ENCODE data around the gene MYO1E.
"Not testable (repeated sequence)": the region's sequence is repeated elsewhere in the genome, so short reads cannot be mapped to it uniquely, and the experiment has no call there.

The MYO1E gene

DNA sequence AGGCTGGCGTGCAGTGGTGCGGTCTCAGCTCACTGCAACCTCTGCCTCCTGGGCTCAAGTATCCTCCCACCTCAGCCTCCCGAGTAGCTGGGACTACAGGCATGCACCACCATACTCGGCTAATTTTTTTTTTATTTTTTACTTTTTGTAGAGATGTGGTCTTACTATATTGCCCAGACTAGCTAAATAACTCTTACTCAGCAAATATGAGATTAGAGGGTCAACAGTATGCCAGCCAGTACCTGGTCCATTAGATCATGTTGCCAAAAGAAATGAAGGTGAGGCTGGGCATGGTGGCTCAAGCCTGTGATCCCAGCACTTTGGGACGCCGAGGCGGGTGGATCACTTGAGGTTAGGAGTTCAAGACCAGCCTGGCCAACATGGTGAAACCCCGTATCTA is 210.6 kb downstream of the MYO1E start:
- not testable (repeated sequence) for DNase-seq (ENCODE audit: low read depth)

DNA sequence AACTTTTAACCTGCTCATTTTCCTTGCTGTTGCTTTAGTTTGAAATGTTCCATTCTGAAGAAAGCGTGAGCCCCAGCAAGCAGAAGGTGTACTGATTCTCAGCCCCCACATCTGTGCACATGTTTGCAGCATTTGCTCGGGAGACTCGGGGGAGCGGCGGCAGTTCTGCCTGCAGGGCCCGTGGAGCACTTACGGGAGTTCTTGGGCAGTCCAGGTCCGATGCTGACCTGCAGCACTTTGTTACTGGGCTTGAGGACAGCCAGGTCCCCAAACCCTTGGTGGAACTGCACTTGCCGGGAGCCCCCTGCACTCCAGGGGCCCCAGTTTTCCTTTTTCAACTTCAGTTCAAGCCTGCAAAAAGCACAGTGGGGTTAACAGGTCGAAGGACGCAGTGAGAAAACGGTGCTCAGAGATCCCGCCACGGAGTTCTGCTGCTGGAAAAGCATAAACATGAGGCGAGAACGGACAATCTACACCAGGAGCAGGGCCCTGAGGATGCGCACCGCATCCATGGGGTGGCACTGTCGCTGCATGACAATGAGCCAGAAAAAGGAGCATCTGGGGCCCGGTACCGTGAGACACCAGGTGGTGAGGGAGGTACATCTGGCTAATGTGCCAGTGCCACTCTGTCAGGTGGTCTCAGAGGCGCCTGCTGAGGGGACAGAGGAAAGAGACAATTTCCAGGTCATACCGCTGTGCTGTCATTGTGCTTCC is 211.6 kb downstream of the MYO1E start:
- peak; percentile 11 for DNase-seq (ENCODE audit: low read depth)

DNA sequence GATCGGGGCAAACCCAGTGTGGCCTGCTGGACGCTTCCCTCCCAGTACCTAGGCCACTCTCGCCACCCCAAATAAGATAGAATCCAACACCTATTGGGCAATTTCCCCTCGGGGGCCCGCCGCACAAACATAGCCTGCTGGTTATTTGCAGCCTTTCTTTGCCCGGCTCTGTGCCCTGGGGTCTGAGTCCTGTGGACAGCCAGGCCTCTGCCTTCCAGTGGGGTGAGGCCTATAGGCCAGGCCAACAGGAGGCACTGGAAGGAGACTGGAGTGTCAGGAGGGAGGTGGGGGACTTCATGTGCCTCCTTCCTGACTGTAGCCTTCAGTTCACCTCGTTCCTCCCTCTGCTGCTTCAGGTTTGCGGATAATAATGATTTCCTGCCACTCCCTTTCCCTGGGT is 213.5 kb downstream of the MYO1E start:
- no peak for DNase-seq (ENCODE audit: low read depth)

DNA sequence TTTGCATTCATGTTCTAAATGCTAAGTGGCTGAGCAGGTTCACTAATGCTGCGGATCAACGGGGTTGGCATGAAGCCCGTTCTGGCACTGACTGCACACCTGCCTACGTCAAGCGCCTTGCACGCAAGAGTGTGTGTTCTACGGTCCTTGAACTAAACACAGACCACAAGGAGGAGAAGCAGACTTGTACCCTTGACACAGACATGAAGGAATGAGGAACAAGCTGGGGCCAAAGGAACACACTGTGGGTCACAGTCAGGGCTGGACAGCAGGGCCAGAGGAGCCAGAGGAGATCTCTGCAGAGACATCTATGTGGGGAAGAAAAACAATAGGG is 214.0 kb downstream of the MYO1E start:
- no peak for DNase-seq (ENCODE audit: low read depth)

DNA sequence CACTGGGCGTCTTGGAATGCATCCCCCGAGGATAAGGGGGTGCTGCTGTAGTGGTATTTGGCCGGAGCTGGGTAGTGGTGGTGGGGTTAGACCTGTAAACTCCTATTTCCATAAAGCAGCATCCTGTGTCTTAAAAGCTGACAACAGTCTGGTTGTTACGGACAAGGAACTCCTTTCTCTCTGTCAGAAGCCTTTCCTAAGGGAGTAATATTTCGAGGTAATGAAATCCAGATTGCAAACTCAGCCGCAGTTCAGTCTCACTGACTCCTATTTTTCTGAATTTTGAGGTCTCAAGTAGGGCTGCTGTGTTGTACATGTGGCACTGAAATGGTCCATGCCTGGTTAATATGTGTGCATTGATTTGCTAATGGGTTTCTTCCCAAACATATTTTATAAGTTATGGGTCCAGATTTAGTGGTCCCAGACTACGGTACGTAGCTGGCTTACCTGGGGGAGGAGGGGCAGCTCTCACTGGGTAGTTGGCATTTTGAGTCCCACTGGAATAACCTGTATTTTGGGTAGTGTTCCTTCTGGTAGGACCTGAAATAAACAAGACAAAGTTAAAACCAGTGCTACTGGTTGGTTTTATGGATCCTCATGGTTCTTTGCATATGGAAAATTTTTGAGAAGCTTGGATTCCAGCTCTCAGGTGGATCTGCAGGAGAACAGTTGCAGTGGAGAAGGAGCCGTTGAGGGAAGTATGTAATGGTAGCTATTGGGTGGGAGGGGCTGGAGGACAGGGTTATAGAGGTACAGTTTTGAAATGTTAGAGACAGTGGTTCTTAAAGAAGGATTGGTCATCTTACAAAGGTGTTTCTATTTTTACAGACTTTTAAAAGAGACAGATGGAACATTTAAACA is 214.6 kb downstream of the MYO1E start:
- DNase-seq (ENCODE audit: low read depth) = no peak

DNA sequence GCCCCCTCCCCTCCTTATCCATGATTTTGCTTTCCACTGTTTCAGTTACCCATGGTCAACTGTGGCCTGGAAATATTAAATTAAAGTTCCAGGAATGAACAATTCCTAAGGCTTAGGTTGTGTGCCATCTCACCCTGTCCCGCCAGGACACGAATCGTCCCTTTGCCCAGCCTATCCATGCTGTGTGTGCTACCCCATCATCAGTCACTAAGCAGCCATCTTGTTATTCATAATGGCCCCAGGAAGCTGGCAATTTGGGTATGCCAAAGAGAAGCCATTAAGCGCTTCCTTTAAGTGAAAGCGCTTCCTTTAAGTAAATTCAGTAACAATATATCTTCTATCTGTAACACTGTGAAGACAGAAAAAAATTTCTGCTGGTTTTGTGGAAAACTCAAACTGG is 215.3 kb downstream of the MYO1E start:
- DNase-seq (ENCODE audit: low read depth) = no peak

DNA sequence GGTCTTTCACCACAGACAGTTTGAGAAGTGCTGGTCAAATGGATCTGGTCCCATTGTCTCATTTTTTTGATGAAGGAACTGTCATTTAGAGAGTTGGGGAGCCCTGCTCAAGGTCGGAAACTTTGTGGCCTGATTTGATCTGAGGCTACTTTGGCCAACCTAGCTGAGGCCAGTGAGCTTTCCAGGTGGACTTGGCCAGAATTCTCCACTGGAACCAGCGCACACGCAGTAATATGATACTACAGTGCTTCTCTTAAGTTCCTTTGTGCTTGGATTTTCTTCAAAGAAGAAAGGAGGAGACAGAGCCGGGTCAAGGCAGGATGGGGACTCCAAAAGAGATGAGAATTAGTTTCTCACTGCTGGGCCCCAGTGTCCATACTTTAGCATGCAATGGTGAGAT is 217.2 kb downstream of the MYO1E start:
- DNase-seq (ENCODE audit: low read depth) = no peak

DNA sequence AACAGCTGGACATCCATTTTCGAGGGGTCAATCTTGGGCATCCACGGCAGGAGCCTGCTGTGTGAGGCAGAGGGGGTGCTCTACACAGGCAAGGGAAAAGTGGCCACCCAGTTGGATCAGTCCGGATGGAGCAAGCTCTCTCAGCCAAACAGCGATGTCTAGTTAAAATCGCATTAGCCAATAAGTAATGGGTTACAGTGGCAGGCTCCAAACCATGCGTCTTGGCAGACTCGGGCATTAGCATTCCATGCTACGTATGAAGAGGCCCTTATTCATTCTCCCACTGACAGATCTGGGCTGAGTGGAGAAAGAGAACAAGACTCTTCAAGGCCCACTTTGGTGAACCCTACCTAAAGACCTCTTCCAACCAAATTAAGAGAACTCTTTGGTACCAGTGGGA is 218.4 kb downstream of the MYO1E start:
- no peak for DNase-seq (ENCODE audit: low read depth)

DNA sequence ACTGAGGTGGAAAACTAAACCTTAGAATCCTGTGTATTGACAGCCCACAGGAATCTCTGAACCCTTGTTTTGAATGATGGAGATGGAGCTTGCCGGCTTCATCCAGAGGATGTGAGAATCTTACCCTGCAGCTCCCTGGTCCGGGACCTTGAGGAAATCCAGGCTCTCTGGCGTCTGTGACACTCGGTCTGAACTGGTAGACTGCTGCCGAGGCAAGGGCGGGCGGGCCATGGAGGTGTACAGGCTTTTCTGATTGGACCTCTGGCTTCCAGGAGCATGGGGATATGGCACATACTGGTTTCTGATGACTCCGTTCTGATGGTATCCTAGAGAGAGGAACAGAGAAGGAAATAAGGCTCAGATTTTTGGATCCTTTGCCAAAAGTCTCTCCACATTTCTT is 219.2 kb downstream of the MYO1E start:
- DNase-seq (ENCODE audit: low read depth) = no peak

DNA sequence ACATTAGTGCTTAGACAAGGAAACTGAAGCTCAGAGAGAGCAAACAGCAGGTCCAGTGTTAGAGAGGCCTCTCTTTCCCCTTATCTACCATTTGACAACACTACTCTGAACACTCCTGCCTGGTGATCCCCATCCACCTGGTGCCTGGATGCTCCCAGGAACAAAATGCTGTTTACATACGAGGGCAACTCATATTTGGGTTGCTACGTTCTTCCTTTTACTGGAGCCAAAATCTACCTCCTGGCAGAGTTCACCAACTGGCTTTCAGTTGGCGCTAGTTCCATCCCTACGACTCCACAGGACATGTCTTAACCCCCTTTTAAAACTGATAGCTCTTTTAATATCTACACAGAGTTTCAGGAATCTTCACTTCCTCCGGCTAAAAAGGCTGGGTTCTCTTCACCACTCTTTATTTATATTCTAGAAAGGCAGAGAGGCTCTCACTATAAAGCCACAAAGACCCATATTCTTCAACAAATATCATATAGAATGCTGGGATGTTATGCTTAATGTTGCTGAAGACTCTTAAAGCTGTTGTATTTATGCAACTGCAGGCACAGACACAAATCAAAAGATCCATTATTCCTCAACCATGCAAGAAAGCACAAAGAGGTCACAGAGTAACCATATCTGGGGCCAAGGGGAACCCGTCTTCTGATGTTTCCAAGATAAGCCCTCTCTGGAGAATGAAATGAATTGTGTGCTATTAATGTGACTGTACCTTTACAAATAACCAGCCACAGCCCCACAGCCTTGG is 219.8 kb downstream of the MYO1E start:
- DNase-seq (ENCODE audit: low read depth) = no peak

DNA sequence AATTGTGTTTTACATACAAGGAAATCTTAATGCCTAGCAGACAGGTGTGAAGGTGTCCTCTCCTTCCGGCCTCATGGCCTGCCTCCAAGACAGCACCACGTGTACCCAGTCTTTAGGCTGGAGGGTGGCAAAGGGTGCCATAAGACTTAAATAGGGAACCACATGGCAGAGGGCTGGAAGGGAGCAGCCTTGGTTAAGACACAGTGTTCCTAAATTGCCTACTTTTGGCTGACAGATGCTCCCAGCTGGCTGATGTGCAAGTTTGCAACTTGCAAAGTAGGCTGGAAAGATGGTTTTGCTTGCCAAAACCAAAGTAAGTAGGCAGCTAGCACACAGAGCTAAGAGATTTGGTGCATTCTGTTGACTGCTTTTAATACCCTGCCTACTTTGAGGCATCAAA is 222.5 kb downstream of the MYO1E start:
- DNase-seq (ENCODE audit: low read depth) = no peak

DNA sequence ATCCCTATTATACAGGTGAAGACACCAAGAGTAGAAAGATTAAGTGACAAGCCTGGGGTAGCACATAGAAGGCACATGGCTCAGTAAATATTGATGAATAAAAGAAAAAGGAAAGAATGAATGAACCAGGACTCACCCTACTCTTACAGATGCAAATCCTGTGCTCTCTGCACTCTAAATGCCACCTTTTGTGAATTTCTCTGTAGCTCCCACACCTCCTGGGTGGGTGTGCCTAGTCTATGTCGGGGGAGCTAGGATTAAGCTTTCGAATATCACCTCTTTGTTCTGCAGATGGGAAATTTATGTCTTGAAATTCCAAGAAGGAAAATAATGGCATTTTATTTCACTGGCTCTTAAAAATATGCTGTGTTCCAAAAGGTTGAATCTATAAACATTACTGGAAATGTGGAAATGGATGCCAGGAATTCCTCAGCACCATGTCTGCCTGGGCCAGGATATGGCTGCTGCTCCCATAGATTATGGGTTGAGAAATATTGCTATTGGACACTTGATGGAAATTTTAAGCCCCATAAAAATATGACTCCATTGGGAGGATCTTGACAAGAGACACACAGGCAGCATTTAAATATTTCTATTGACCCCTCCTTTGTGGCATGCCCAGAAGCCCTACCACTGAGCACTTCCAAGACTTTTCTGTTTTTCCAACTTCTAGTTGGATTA is 224.4 kb downstream of the MYO1E start:
- peak; percentile 23 for DNase-seq (ENCODE audit: low read depth)

DNA sequence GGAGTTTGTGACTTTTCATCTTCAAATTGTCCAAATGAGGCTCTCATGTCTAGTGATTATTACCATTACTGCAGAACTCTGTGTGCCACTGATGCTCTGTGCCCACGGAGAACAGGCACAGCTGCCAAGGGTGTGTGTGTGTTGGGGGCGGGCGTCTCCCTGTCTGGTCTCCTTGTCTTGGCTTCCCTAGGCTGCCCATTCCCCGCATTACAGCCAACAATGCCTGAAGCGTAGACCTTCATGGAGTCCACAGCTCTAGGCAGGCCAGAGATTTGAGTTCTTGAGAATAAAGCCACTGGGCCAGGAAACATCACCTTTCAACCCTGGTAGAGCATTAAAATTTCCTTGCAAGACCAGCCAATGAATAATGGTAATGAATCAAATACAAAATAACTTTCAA is 225.0 kb downstream of the MYO1E start:
- no peak for DNase-seq (ENCODE audit: low read depth)

DNA sequence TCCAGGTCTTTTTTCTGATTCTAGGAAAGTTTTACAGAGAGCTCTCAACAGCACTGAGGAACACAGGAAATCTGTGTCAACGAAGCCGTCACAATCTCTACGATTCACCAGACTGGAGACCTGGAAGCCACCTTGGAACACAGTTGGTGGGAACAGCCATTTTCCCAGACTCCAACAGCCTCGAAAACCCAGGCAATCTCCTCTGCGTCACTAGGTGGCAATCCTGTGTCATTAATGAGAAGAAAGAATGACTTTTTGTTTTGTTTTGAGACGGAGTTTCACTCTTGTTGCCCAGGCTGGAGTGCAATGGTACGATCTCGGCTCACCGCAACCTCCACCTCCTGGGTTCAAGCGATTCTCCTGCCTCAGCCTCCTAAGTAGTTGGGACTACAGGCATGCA is 228.1 kb downstream of the MYO1E start:
- not testable (repeated sequence) for DNase-seq (ENCODE audit: low read depth)

DNA sequence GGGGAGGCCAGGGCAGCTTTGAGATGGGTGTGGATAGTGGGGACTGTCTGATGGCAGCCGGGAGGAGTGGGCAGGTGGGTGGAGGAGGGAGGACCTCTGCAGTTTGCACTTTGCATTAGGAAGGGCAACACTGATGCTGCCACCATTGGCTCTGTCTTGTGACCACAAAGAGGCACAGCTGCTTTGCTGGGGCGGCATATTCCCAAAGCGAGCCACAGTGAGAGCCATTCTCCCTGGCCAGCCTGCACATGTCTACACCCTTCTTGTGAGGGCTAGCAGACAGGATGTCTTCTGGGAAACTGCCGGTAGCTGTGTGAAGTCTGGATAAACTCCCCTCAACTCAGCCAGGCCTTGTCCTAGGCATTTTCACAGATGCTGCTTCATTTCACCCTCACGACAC is 229.4 kb downstream of the MYO1E start:
- no peak for DNase-seq (ENCODE audit: low read depth)

DNA sequence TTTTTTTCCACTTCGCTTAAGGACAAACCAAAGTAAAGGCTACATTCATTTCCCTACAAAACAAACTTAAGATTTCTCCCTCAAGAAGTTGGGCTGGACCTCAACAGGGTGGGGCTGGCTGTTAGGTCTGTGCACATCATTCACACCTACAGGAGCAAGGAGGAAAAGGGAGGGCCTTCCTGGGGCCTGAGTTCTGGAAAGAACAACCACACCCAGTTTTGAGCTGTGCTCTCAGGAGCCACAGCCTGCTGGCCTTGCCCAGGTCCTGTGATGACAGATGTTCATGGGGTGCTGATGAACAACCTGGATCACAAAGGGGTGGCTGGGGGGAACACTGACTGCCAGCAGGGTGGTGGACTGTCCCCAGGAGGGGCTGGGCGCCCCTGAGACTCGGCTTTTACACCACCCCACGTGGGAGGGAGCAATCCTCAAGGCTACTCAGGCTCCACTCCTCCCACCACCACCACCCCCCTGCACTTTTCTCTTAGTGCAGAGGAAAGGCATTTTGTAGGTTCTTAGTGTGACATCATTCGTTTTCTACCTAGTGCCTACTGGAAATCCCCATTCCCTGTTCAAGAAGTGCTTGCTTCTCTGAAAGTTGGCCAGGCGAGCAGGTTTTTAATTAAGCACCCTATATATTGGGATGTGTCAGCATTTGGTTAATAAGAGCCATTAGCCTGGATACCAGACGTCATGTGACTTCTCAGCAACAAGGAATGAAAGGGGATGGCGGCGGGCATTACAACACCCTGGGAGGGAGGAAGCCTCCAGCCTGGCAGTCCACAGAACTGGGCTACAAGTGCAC is 232.0 kb downstream of the MYO1E start:
- DNase-seq (ENCODE audit: low read depth) = peak; percentile 46

DNA sequence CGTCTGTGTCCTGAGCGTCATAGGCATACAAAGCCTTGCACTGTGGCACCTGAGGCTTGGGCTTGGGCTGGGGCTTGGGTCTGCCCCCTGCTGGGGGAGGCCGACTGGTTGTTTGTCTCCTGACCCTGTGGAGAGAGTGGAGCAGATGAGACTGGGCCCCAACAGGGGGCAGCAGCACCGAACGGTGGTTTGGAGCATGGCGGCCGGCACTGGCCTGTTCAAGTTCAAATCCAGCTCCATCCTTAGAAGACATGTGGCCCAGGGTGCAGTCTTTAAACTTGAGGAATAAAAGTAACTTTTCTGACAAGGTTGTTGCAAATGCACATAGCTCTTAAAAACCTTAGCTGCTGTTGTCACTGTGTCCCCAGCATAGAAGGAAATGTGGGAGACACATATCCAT is 234.4 kb downstream of the MYO1E start:
- peak; percentile 62 for DNase-seq (ENCODE audit: low read depth)

DNA sequence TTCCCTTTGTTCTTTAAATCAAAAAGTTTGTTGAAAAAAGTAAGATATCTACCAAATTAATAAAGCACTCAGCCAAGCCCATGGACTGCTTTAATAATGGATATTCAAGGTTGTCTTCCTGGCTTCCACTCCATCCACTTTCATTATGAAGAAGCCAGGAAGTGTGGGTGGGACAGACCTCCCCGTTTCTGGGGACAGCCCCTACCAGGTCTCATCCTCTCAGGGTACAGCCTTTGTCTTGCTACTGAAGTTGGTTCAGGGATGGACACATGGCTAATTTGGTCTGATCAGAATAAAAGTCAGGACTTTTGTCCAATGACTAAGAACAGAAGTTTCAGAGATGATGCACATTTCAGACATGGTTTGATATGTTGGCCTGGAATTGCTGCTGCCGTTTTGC is 235.1 kb downstream of the MYO1E start:
- DNase-seq (ENCODE audit: low read depth) = no peak

DNA sequence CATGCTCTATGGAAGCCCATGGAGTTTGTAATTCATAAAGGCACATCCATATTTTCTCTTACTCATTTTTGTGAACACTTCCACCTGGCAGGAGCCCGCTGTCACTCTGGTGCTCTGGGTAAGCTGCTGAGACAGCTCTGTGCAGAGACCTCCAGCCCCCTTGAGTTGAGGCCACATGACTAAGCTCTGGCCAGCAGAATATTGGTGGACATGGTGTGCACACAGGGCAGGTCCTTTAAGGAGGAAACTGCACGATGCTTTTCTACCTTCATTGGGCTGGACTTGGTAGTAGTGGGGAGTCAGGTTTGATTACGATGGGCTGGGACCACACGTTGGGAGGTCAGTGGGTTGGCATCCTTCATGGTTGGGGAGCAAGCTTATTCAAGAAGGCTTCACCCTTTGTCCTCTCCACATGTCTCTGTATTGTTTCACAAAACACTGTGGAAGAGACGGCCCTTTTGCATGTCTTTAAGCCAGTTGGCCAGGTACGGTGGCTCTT is 238.7 kb downstream of the MYO1E start:
- DNase-seq (ENCODE audit: low read depth) = no peak

DNA sequence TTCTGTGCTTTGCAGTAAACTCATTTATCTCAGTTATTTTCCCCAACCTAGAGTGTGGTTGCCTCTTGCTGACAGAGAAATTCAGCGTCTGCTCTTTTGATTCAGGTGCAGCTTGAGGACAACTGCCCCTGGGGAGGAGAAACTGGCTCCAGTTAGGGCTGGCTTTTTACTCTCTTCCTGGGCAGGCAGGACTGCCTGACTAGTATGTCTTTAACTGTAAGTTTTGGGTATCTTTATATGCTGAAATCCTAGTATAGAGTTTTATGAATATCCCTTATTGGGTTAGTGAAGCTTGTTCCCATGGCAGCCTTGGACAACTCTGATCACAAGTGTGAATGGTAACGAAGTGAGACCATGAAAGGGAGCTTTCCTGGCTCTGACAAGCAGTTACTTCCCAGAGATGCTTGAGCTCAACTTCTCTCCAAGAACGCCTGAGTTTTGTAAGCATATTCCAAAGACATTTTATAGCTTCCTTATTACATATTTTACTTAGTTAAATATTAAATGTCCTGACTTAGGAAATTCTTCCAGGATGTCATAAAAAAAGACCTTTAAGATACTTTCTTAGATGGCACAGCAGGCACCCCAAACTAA is 240.6 kb downstream of the MYO1E start:
- no peak for DNase-seq (ENCODE audit: low read depth)

DNA sequence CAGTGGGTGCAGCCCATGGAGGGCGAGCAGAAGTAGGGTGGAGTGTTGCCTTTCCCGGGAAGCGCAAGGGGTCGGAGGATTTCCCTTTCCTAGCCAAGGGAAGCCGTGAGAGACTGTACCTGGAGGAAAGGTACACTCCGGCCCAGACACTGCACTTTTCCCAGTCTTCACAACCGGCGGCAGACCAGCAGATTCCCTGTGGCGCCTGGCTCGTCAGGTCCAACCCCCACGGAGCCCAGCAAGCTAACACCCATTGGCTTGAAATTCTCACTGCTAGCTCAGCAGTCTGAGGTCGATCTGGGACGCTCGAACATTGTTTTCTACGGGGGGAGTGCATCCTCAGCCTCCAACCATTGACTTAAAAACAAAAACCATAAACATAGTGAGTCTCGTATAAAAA is 241.2 kb downstream of the MYO1E start:
- no peak for DNase-seq (ENCODE audit: low read depth)

Measured in iris pigment epithelial cell (primary cell).